ENCODE results near the gene NDOR1.
A peak's percentile ranks its signal among the peaks of the same experiment; 100 is the strongest.
"Not testable (repeated sequence)": the region's sequence is repeated elsewhere in the genome, so short reads cannot be mapped to it uniquely, and the experiment has no call there.

Gene NDOR1

GRCh38 chr9:137233143-137233980, 27.9 kb downstream of the NDOR1 start:
- no peak for DNase-seq

GRCh38 chr9:137234055-137234697, 28.7 kb downstream of the NDOR1 start:
- no peak for DNase-seq

GRCh38 chr9:137234758-137235423, 29.4 kb downstream of the NDOR1 start:
- no peak for DNase-seq

- DNase-seq = no peak
Measured at GRCh38 chr9:137235424-137236237, 30.1 kb downstream of the NDOR1 start.

GRCh38 chr9:137236238-137236935, 30.9 kb downstream of the NDOR1 start:
- peak; percentile 94 for DNase-seq

GRCh38 chr9:137236936-137237421, 31.5 kb downstream of the NDOR1 start:
- no peak for DNase-seq

GRCh38 chr9:137237759-137238726, 32.5 kb downstream of the NDOR1 start:
- DNase-seq = no peak

GRCh38 chr9:137239541-137240200, 34.2 kb downstream of the NDOR1 start:
- DNase-seq = not testable (repeated sequence)

- peak; percentile 67 for DNase-seq
Measured at GRCh38 chr9:137240318-137240840, 34.9 kb downstream of the NDOR1 start.

- peak; percentile 98 for DNase-seq
Measured at GRCh38 chr9:137240841-137241489, 35.5 kb downstream of the NDOR1 start, which contains the start of gene TUBB4B. TSS of gene TUBB4B (plus strand) at chr9:137241287. CDS start at chr9:137241361, 74 bp downstream.

- DNase-seq = peak; percentile 73
Measured at GRCh38 chr9:137241490-137242268, 36.2 kb downstream of the NDOR1 start.

- no peak for DNase-seq
Measured at GRCh38 chr9:137242269-137243203, 37.0 kb downstream of the NDOR1 start.

GRCh38 chr9:137243266-137243625, 37.7 kb downstream of the NDOR1 start:
- not testable (repeated sequence) for DNase-seq

GRCh38 chr9:137243626-137244485, 38.4 kb downstream of the NDOR1 start:
- no peak for DNase-seq

GRCh38 chr9:137244486-137245449, 39.3 kb downstream of the NDOR1 start:
- DNase-seq = no peak
